SK-N-SH (cell line): Measurements from ENCODE around the gene SFT2D3. TPM values are rescaled to one million over a fixed set of nuclear protein-coding genes. Genes with fewer than 3 reads are reported as not detected.
A peak's percentile ranks its signal among the peaks of the same experiment; 100 is the strongest.

Experiments used
- CTCF ChIA-PET: fragments of 300-600, 350-600 bp; formaldehyde crosslinking; extraction: SDS; loops from one replicate; lab custom pipeline; 2021; lab: Yijun Ruan, JAX
- POLR2A ChIA-PET: fragments of 350-600 bp; sonication (Branson Sonifier 250); formaldehyde crosslinking; extraction: SDS; loops from one replicate; lab custom pipeline; 2020; ENCODE audit warnings: antibody characterized with exemption, inconsistent platforms; lab: Yijun Ruan, JAX
- DNase-seq: peaks from one replicate; pipeline ENCODE4 v3.0.0; 2012
- H2AFZ ChIP-seq: fragments of 200-600 bp; sonication (generic); 2 replicates; pipeline ENCODE4 v1.8.1; 2016; ENCODE audit warnings: antibody characterized with exemption, mild to moderate bottlenecking, low read depth
- H3F3A ChIP-seq: fragments of 200-600 bp; sonication (generic); replicated peaks from 2 replicates; pipeline ENCODE3; 2016; ENCODE audit warnings: antibody characterized with exemption, mild to moderate bottlenecking; ENCODE audit not compliant: insufficient read depth
- H3K27ac ChIP-seq, 2 experiments: fragments of 200-500 bp in 1 of 2; fragments of 200-600 bp in 1 of 2; sonication (Bioruptor generic) in 1 of 2; sonication (generic), shearing (Covaris generic) in 1 of 2; 2 replicates each; pipeline versions ENCODE4 v1.5.1 to v1.6.1; 2014 to 2016; ENCODE audit warnings: low read depth in 2 of 2, inconsistent platforms in 1 of 2, low read length in 1 of 2, mild to moderate bottlenecking in 1 of 2, mixed read lengths in 1 of 2
- H3K27me3 ChIP-seq: fragments of 200-600 bp; sonication (generic), shearing (Covaris generic); 2 replicates; pipeline ENCODE4 v1.6.1; 2016; ENCODE audit warnings: mixed run types; ENCODE audit not compliant: insufficient read depth
- H3K36me3 ChIP-seq, 2 experiments: fragments of 200-500 bp in 1 of 2; fragments of 200-600 bp in 1 of 2; sonication (Bioruptor generic) in 1 of 2; sonication (generic) in 1 of 2; replicated peaks in 1 of 2; 2 replicates each; pipeline versions ENCODE3 to v1.5.1; 2014 to 2016; ENCODE audit warnings: low read length in 1 of 2, mild to moderate bottlenecking in 1 of 2; ENCODE audit not compliant: insufficient read depth in 2 of 2, control insufficient read depth in 1 of 2
- H3K4me1 ChIP-seq, 2 experiments: fragments of 200-500 bp in 1 of 2; fragments of 200-600 bp in 1 of 2; sonication (Bioruptor generic) in 1 of 2; sonication (generic), shearing (Covaris generic) in 1 of 2; 2 replicates each; pipeline versions ENCODE4 v1.5.1 to v1.6.1; 2014 to 2016; ENCODE audit warnings: low read depth in 1 of 2, low read length in 1 of 2, mixed run types in 1 of 2; ENCODE audit not compliant: insufficient read depth in 2 of 2, control insufficient read depth in 1 of 2
- H3K4me2 ChIP-seq: fragments of 200-600 bp; sonication (generic), shearing (Covaris generic); 2 replicates; pipeline ENCODE4 v1.6.1; 2017; ENCODE audit warnings: mixed run types
- H3K4me3 ChIP-seq, 2 experiments: fragments of 200-500 bp in 1 of 2; fragments of 200-600 bp in 1 of 2; sonication (Bioruptor generic) in 1 of 2; sonication (generic), shearing (Covaris generic) in 1 of 2; 2 replicates each; pipeline versions ENCODE4 v1.5.1 to v1.8.1; 2014 to 2016; ENCODE audit warnings: low read depth in 2 of 2, inconsistent platforms in 1 of 2, low read length in 1 of 2, mild to moderate bottlenecking in 1 of 2, mixed read lengths in 1 of 2, moderate library complexity in 1 of 2
- H3K79me2 ChIP-seq: fragments of 200-600 bp; sonication (generic); 2 replicates; pipeline ENCODE4 v1.8.1; 2017; ENCODE audit warnings: mild to moderate bottlenecking; ENCODE audit not compliant: insufficient read depth
- H3K9ac ChIP-seq: fragments of 200-600 bp; sonication (generic); 2 replicates; pipeline ENCODE4 v1.6.1; 2017; ENCODE audit warnings: mixed run types
- H3K9me2 ChIP-seq: fragments of 200-600 bp; sonication (generic); 2 replicates; pipeline ENCODE4 v1.6.1; 2017; ENCODE audit warnings: mixed run types
- H3K9me3 ChIP-seq: fragments of 200-600 bp; sonication (generic); 2 replicates; pipeline ENCODE4 v1.6.1; 2017; ENCODE audit warnings: mixed run types, mild to moderate bottlenecking, moderate library complexity
- H4K20me1 ChIP-seq: fragments of 200-600 bp; sonication (generic); 2 replicates; pipeline ENCODE4 v1.6.1; 2017; ENCODE audit warnings: mild to moderate bottlenecking, mixed run types; ENCODE audit not compliant: insufficient read depth
- CTCF ChIP-seq: fragments of 200-600 bp; sonication (generic); IDR thresholded peaks from 2 replicates; pipeline ENCODE4 v1.6.1; 2017; ENCODE audit warnings: antibody characterized with exemption, mild to moderate bottlenecking, moderate library complexity
- ELF1 ChIP-seq: IDR thresholded peaks from 2 replicates; pipeline ENCODE4 v1.4.0; 2012
- EP300 ChIP-seq, 2 experiments: IDR thresholded peaks; 2 replicates each; pipeline versions ENCODE4 v1.4.0 to v1.6.1; 2012; ENCODE audit warnings: borderline replicate concordance in 1 of 2, low read depth in 1 of 2, low read length in 1 of 2
- FOXJ3 ChIP-seq: sonication (generic); formaldehyde crosslinking; IDR thresholded peaks from 2 replicates; pipeline ENCODE4 v1.5.1; 2020; ENCODE audit warnings: mild to moderate bottlenecking, missing genetic modification reagents
- FOXM1 ChIP-seq: IDR thresholded peaks from 2 replicates; pipeline ENCODE4 v1.4.0; 2012; ENCODE audit warnings: low read depth, mild to moderate bottlenecking
- IRF3 ChIP-seq: fragments of 150-350 bp; IDR thresholded peaks from 2 replicates; pipeline ENCODE4 v1.6.1; 2016; ENCODE audit warnings: mild to moderate bottlenecking, low read depth, low read length
- JUND ChIP-seq: IDR thresholded peaks from 2 replicates; pipeline ENCODE4 v1.4.0; 2012
- NFIC ChIP-seq: IDR thresholded peaks from 2 replicates; pipeline ENCODE4 v1.4.0; 2012; ENCODE audit warnings: borderline replicate concordance
- RAD21 ChIP-seq: IDR thresholded peaks from 2 replicates; pipeline ENCODE4 v1.6.1; 2012; ENCODE audit warnings: mild to moderate bottlenecking, low read length
- REST ChIP-seq: IDR thresholded peaks from 2 replicates; pipeline ENCODE4 v1.6.1; 2012; ENCODE audit warnings: mild to moderate bottlenecking, low read depth, low read length, moderate library complexity
- RXRA ChIP-seq: IDR thresholded peaks from 2 replicates; pipeline ENCODE4 v1.4.0; 2012; ENCODE audit warnings: low read depth, mild to moderate bottlenecking, borderline replicate concordance
- SIN3A ChIP-seq: IDR thresholded peaks from 2 replicates; pipeline ENCODE4 v1.6.1; 2012; ENCODE audit warnings: low read depth, mild to moderate bottlenecking, low read length, moderate library complexity, borderline replicate concordance
- SMC3 ChIP-seq: IDR thresholded peaks from 2 replicates; pipeline ENCODE4 v1.6.1; 2012; ENCODE audit warnings: low read depth, low read length, improper control_type of control experiment
- TAF1 ChIP-seq: IDR thresholded peaks from 2 replicates; pipeline ENCODE4 v1.6.1; 2012; ENCODE audit warnings: low read depth, mild to moderate bottlenecking, low read length, moderate library complexity, borderline replicate concordance
- TCF12 ChIP-seq: IDR thresholded peaks from 2 replicates; pipeline ENCODE4 v1.4.0; 2012
- USF1 ChIP-seq: IDR thresholded peaks from 2 replicates; pipeline ENCODE4 v1.4.0; 2012; ENCODE audit warnings: low read depth, borderline replicate concordance
- USF2 ChIP-seq: fragments of 150-350 bp; IDR thresholded peaks from 2 replicates; pipeline ENCODE4 v1.6.1; 2017; ENCODE audit warnings: antibody characterized with exemption, low read length, low read depth, borderline replicate concordance
- ZBTB33 ChIP-seq: IDR thresholded peaks from 2 replicates; pipeline ENCODE4 v1.4.0; 2012; ENCODE audit warnings: low read depth, borderline replicate concordance
- WGBS: methylation state at CpG from one replicate; pipeline ENCODE4 v1.1.6; 2017; ENCODE audit warnings: low lambda C conversion rate; 5-methylcytosine and 5-hydroxymethylcytosine counted together
- polyA plus RNA-seq, 3 experiments: library from polyadenylated mRNA; depleted of rRNA; stranded (reverse); fragments of >200 nt; gene quantifications; 2 replicates each; pipeline ENCODE4 v1.2.3, GENCODE V29; 2012

SFT2D3 gene
- polyA plus RNA-seq, 1 of the 3 experiments (the other 2 are of a cell fraction), result 3.2 TPM

- TF ChIP-seq JUND (no peak), EP300 (IDR thresholded peaks at IDR 0.05; ENCODE audit: borderline replicate concordance in 1 of 2, low read depth in 1 of 2, low read length in 1 of 2) (no peak), TCF12 (no peak), RXRA (no peak), IRF3 (no peak), USF1 (no peak), SMC3 (no peak), FOXJ3 (CRISPR knock-in tag) (no peak), RAD21 (no peak), CTCF (no peak), ZBTB33 (no peak), SIN3A (no peak), USF2 (no peak), TAF1 (no peak), FOXM1 (no peak), REST (no peak), NFIC (no peak), ELF1 (no peak)
- TF ChIP-seq, all 33 proteins: peak for 0
- ChIA-PET POLR2A (interaction anchor here (0.6 to 2.0 kb wide), 2 partner anchors 11 to 268 kb away, joined by 3 to 6 read pairs; no protein-coding TSS in a partner anchor), CTCF (interaction anchor here (0.6 to 3.4 kb wide), 15 partner anchors 13 to 477 kb away, joined by 3 to 21 read pairs (median 5); partner anchors contain the start of gene IWS1)
- peak overlapping the region; percentile 68 for H3K4me2 ChIP-seq
- H3K27ac ChIP-seq, result no peak overlapping the region
- DNase-seq, result peak; percentile 85
- WGBS, result 45% methylated on average over 30 of the region's 72 CpGs
- H2AFZ ChIP-seq, result peak overlapping the region; percentile 41; the same call in 1 of the 2 replicates
- H3K9me2 ChIP-seq, result no peaks in the 10 kb centered on the region
- no peaks in the 10 kb centered on the region for H3K79me2 ChIP-seq
- no peaks in the 10 kb centered on the region for H3K36me3 ChIP-seq
- H3F3A ChIP-seq, result no peaks in the 10 kb centered on the region
- H3K4me3 ChIP-seq, result peak overlapping the region; percentile 35 to 51; a peak in 3 of 4 replicates
- peaks cover 14% of the 10 kb centered on the region; the same call in 1 of the 2 replicates for H3K27me3 ChIP-seq
- H3K9me3 ChIP-seq, result no peaks in the 10 kb centered on the region
- no peak overlapping the region for H3K9ac ChIP-seq
- no peaks in the 10 kb centered on the region for H4K20me1 ChIP-seq
- peaks cover 0 to 6% of the 10 kb centered on the region in 2 experiments; a peak in 1 of 4 replicates for H3K4me1 ChIP-seq
Observed at GRCh38 chr2:127674241-127675209, 26.8 kb upstream of the SFT2D3 start.
